ENCODE results near the gene RLN3. TPM values are rescaled to one million over a fixed set of nuclear protein-coding genes. Genes with fewer than 3 reads are reported as not detected.

RLN3 gene
- total and polyA plus RNA-seq, 2 of the 8 experiments (the other 6 are each of a cell fraction or from before 2014, with no cell fraction given), result not detected

DNA sequence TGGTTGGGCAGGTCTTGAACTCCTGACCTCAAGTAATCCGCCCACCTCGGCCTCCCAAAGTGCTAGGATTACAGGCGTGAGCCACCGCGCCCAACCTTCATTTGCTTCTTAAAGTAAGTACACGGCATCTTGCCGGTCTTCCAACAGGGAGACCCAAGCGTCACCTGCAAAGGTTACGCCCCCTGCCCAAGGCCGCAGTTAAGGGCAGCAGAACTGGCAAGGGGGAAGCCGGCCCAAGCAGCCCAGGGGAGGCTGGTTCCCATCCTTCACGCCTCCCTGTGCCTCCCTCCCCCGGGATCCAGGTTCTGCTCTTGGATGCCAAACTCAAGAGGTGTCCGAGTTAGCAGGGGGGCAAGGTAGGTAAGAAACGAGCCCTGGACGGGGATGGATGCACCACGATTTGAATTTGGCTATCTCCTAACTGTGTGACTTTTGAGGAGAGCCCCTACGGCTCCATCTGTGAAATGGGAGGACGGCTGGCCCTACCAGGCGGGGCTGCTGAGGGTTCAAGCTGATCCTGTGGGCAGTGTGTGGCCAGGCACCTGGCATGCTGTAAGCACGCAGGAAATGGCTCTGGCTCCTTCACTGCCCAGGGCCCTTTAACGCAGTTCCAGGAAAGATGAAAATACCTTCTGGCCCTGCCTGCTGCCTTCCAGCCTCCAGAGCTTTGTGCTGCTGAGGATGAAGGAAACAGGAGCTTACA, 30.9 kb upstream of the RLN3 start (continued):
- TF ChIP-seq, protein P1, sequence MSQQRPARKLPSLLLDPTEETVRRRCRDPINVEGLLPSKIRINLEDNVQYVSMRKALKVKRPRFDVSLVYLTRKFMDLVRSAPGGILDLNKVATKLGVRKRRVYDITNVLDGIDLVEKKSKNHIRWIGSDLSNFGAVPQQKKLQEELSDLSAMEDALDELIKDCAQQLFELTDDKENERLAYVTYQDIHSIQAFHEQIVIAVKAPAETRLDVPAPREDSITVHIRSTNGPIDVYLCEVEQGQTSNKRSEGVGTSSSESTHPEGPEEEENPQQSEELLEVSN (IDR thresholded peaks at IDR 0.05), result no peak
- TF ChIP-seq CHD2 (IDR thresholded peaks at IDR 0.05; ENCODE audit: low read length) (no peak), BCL11A (IDR thresholded peaks at IDR 0.05; ENCODE audit: low read depth in 2 of 2, low read length in 2 of 2) (no peak), ASH2L (IDR thresholded peaks at IDR 0.05; ENCODE audit: low read length) (no peak), SIX5 (IDR thresholded peaks at IDR 0.05; ENCODE audit: low read depth, low read length) (no peak)
- TF ChIP-seq, protein P2, sequence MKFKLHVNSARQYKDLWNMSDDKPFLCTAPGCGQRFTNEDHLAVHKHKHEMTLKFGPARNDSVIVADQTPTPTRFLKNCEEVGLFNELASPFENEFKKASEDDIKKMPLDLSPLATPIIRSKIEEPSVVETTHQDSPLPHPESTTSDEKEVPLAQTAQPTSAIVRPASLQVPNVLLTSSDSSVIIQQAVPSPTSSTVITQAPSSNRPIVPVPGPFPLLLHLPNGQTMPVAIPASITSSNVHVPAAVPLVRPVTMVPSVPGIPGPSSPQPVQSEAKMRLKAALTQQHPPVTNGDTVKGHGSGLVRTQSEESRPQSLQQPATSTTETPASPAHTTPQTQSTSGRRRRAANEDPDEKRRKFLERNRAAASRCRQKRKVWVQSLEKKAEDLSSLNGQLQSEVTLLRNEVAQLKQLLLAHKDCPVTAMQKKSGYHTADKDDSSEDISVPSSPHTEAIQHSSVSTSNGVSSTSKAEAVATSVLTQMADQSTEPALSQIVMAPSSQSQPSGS (IDR thresholded peaks at IDR 0.05; ENCODE audit: low read length), result no peak
